Muscle of arm (tissue), 12 donors: ENCODE results near the gene CDC42SE2. TPM values are rescaled to one million over a fixed set of nuclear protein-coding genes. Genes with fewer than 3 reads are reported as not detected.
A peak's percentile ranks its signal among the peaks of the same experiment; 100 is the strongest.
"Not testable (repeated sequence)": the region's sequence is repeated elsewhere in the genome, so short reads cannot be mapped to it uniquely, and the experiment has no call there.

Experiments
- DNase-seq: peaks from one replicate; pipeline ENCODE4 v3.0.0-alpha.2; 2013
- polyA plus RNA-seq, 12 donors: library from polyadenylated mRNA; unstranded; fragments of 120-200 nt; gene quantifications; one replicate each; pipeline ENCODE4 v1.2.1, GENCODE V29; 2013; ENCODE audit not compliant: insufficient read length in 12 of 12

CDC42SE2 gene
- polyA plus RNA-seq, 12 donors: 23.2 to 30.6 (median 26.8) TPM; not detected in 1

DNA sequence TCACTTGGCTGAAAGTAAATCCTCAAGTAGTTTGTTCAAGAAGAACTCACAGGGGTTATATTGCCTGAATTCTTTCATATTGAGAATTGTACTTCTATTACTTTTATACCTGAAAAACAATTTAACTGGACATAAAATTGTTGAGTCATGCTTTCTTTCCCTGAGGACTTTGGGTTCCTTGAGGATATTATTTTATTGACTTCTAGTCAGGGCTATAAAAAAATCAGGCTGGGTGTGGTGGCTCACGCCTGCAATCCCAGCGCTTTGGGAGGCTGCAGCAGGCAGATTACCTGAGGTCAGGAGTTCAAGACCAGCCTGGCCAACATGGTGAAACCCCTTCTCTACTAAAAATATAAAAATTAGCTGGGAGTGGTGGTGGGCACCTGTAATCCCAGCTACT, 17.9 kb upstream of the CDC42SE2 start:
- DNase-seq: no peak

DNA sequence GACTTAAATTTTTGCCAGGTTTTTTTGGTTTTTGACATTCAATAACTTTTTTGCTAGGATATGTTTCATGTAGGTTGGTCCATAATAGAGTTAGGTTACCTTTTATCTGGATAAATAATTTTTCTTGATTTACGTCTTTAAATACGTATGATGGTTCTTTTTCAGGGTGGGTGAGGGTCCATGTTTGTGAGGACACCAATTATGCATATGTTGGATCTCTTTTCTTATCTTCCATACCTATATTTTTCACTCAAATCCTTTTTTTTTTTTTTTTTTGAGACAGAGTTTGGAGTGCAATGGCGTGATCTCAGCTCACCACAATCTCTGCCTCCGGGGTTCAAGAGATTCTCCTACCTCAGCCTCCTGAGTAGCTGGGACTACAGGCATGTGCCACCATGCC, 17.3 kb upstream of the CDC42SE2 start:
- DNase-seq: no peak

DNA sequence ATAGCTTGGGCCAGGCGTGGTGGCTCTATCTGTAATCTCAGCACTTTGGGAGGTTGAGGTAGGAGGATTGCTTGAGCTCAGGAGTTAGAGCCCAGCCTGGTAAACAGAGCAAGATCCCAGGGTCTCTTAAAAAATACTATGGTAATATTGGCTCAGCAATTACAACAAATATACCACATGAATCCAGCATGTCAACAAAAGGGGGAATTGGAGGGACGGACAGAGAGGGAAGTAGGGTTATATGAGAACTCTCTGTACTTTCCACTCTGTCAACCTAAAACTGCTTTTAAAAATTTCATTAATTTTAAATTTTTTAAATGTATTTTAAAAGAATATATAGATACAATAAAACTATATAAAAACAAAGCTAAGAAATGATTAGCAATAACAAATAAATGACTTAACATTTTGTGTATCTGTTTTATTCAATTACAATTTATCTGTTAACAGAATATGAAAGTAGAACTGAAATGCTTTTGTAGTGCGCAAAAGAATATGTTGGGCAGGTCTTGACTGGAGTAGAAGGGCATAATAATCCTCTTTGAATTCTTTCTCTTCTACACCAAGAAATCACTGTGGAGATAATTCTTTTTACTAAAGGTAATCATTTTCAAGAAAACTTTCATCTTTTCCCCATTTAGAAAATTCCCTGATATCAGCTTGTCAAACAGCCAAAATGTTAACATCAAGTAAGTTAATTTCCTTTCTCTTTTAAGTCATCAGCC, 12.9 kb upstream of the CDC42SE2 start:
- DNase-seq: no peak

DNA sequence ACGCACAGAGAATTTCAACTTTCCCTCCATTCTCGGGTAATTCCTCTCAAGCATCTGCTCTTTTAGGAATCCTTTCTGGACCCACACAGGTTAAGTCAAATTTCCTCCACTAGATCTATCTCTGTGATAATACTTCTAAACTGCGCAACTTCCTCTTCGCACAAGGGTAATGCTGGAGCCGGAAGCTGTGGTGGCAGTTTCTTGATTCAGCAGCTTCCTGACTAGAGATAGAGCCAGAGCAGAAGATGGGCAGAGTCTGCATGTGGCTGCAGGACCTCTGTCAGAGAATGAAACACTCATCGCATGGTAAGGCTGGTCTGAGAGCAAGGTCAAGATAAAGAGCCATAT, 11.1 kb upstream of the CDC42SE2 start:
- no peak for DNase-seq

DNA sequence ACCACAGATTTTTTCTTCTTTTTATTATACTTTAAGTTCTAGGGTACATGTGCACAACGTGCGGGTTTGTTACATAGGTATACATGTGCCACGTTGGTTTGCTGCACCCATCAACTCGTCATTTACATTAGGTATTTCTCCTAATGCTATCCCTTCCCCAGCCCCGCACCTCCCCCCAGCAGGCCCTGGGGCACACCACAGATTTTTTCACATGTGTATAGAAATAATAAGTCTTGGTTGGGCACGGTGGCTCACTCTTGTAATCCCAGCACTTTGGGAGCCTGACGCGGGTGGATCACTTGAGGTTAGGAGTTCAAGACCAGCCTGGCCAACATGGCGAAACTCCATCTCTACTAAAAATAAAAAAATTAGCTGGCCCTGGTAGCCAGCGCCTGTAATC, 9.8 kb upstream of the CDC42SE2 start:
- DNase-seq: not testable (repeated sequence)

DNA sequence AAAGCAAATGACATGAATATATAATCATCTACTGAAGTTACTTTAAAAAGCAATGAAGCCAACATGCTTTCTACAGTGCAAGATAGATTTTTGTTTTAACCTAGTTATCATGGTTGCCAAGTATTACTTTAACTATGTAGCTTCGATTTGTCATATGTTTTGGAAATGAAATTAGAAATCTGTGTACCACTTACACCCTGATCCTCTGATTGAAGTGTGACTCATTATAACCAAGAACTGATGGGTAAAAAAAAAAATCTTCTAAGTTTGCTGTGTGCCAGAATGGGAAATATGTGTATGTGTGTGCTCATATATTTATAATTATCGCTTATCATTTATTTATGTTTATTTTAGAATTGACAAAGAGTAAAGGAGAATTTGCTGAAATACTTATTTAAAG, 9.1 kb upstream of the CDC42SE2 start:
- no peak for DNase-seq

DNA sequence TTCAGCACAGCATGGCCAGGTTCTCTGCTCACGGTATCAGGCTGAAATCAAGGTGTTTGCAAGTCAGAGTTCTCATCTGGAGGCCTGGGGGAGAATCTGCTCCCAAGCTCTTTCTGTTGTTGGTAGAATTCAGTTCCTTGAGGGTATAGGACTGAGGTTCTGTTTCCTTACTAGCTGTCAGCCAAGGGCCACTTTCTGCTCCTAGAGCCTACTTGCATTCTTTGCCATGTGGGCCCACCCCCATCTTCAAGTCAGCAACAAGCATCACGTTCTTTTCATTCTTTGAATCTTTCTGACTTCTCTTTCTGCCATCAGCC, 7.4 kb upstream of the CDC42SE2 start:
- DNase-seq: no peak

DNA sequence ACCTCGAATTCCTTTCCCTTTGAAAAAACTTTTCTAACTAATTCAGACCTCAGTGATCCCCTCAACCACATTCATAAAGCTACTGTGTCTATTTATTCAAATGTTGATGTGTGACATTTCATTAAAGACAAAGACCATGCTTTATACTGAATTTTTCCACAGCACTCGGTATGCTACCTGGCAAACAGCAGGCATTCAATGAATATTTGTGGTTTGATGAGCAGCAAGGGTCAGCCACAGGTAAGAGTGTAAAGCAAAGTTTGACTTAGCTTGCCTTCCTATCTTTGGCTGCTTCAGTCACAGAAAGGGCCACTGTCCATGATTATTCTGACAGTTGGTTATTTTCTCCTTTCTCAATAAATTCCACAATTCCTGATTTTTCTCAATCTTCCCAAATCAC, 5.1 kb upstream of the CDC42SE2 start:
- DNase-seq: no peak

DNA sequence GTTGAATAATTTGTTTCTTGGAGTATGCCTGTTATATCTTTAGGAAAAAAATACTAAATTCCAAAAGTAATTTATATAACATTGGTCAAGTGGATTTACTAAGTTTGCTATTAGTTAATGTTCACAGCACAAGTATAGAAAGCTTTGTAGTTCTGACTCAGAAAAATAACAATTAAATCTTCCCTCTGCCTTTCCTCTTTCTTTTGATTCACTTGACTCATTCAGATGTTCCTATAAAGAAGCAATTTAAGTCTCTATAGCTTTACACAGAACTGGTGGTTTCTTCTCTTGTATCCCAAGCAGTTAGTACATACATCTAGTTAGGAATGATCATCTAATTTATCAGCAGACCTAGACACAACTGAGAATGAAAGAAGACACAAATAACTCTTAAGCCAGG, 4.5 kb upstream of the CDC42SE2 start:
- no peak for DNase-seq

DNA sequence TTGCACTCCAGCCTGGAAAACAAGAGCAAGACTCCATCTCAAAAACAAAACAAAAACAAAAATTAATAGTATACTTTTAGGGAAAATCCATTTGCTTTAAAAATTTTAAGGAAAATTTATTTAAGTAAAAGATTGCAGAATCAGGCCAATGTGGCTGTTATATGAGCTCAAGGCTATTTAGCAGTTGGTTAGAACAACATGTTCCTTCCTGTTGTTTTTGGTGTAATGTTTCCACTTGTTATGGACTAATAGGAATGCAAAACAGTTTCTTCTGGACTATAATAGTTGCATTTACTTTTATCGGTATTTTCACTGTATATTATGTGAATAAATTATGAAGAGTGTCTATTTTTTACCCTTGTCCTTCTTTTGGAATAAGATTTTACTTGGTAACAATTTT, 3.0 kb upstream of the CDC42SE2 start:
- no peak for DNase-seq

DNA sequence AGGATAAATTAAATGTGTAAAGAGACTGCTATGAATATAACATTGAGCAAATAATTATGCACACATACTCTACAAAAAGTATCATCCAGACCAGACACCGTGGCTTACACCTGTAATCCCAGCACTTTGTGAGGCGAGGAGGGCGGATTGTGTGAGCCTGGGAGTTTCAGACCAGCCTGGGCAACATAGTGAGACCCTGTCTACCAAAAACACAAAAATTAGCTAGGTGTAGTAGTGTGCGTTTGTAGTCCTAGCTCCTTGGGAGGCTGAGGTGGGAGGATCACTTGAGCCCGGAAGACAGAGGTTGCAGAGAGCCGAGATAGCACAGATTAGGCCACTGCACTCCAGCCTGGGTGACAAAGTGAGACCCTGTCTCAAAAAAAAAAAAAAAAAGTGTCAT, 2.4 kb upstream of the CDC42SE2 start:
- no peak for DNase-seq

DNA sequence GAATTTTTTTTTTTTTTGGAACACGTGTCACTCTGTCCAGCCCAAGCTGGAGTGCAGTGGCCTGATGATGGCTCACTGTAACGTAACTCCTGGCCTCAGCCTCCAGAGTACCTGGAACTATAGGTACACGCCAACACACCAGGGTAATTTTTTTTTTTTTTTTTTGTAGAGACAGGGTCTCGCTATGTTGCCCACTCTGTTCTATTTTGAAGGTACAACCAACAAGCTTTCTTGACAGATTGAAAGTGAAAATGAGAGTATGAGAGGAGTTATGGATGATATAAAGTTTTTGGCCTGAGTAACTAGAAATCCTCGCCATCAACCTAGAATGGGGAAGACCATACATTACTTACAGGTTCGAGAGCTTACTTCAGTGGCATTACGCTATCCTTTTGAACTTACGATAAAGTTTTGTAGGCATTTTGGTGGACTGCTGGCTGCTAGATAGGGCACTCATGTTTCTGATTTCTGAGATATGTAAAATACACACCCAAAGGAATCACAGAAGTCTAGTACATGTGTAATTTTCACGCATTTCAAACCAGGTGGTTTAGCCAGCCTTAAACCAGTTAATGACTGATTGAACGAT, 806 bp upstream of the CDC42SE2 start:
- peak; percentile 36 for DNase-seq

DNA sequence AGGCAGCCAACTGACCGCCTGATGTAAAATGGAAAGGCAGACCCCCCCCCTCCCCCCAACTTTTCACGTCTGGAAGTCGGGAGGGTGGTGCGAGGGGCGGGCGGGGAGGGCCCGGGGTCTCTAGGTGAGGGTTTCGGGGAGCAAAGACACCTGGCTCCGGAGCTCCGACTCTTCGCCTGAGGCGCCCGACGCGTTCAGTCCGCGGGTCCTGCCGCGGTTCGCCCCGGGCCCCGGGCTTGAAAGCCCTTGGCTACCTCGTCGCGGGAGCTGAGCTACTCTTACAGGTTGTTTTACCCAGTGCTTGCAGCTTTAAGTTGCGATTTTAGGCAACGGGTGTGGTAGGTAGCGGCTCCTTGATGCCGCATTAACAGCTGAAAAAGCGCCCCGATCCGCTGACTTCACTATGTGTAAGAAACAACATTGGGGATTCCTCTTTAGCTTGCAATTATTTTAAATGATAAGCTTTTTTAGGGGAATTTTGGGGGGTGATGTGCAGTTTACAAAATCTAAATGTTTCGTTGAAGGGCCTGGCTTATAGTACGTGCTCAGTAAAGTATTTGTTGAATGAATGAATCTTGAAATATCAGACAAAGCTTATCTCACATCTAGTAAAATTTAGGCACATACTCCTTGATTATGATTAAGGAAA, 722 bp downstream of the CDC42SE2 start:
- DNase-seq: no peak

DNA sequence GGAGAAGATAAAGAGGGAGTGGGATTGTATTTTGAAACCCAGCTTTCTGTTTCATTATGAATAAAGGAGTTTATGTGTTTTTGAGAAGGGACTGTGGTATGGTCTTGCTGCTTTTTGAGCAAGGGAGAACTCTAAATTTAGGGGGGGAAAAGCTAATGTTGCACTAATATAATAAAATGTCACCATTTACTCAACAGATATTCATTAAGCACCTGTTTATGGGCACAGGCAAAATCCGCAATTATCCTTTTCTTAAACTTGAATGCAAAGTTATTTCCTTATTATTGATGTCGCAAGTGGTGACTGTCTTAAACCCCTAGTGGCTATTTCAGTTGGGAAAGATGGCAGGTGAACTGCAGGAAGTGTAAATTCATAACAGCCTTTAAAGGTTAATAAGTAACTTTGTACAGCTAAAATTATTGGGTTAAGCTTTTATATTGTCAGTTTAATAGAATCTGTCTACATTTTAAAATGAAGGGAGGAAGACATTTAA, 1.5 kb downstream of the CDC42SE2 start:
- DNase-seq: peak; percentile 7

DNA sequence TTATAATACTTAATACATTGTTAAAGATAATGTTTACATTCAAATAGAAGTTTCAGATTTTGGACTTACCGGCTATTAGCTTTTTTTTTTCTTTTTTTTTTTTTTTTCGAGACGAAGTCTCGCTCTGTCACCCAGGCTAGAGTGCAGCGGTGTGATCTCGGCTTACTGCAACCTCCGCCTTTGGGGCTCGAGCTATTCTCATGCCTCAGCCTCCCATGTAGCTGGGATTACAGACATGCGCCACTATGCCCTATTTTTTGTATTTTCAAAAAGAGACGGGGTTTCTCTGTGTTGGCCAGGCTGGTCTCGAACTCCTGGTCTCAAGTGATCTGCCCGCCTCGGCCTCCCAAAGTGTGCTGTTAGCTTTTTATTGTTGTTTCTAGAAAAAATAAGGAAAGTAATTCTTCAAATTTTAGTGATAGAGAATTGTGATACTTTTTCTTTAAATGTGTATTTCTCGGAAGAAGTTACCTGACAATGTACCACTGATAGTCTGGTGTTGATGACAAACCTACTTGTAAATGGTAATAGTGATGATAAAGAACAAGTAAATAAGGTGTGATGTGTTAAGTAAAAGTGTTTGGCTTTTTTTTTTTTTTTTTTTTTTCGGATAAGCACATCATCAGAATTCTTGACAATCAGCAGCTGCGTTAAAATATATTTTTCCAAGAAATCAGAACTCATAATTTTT, 2.7 kb downstream of the CDC42SE2 start:
- no peak for DNase-seq

DNA sequence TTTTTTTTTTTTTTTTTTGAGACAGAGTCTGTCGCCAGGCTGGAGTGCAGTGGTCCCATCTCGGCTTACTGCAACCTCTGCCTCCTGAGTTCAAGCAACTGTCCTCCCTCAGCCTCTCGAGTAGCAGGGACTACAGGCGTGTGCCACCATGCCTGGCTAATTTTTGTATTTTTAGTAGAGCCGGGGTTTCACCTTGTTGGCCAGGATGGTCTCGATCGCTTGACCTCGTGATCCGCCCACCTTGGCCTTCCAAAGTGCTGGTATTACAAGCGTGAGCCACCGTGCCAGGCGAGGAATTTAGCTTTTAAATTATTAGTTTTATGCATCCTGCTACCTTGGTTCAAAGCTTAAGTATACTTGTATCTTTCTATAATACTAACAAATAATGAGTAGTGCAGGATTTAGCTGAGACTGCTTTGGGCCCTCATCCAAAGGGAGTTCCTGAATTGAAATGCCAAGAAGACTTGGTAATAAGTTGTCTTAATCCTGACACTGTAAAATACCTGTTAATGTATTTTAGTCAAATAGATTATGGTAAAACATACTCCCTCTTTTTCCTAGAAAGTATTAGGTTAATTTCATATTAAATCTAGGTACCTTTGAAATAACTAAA, 5.0 kb downstream of the CDC42SE2 start:
- peak; percentile 20 for DNase-seq

DNA sequence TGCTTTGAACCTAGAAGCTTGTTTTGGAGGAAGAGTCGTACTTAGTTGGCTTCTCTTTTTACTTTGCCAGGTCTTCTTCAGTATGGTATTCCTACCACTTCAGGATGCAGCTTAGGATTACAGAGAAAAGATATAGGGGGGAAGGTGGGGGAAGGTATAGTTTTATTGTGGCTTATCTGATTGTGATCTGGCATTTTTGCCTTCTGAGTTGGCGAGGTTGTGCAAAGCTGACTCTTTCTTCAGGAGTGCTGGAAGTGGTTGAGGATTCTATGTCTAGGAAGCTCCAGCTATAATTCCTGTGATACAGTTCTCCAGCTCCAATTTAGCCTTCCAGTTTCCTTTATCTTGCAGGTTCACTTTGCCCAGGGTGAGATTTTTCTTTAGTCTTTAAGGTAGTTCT, 7.0 kb downstream of the CDC42SE2 start:
- no peak for DNase-seq

DNA sequence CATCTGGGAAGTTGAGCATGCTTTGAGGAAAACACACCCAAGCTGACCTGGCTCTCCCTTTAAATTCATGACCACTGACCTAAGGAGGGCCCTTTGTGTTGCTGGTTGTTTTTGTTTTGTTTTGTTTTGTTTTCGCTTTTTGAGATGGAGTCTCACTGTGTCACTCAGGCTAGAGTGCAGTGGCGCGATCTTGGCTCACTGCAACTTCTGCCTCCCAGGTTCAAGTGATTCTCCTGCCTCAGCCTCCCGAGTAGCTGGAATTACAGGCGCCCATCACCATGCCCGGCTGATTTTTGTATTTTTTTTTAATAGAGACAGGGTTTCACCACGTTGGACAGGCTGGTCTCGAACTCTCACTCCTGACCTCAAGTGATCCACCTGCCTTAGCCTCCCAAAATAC, 8.0 kb downstream of the CDC42SE2 start:
- DNase-seq: not testable (repeated sequence)

DNA sequence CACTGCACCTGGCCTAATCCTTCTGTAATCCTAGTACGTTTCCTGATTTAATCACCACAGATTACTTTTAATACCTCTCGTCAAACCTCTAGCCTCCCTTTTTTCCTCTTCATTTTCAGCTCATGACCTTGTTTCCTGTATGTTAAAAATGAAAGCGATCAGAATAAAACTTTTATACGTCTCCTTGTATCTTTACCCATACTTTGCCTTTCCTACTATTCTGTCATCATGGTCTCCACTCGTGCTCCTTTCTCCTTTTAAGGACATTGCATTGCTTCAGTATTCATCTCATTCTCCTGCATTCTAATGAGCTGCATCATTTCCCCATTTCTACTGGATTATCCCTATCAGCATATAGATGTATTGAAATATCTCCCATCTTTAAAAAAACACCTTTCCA, 8.5 kb downstream of the CDC42SE2 start:
- no peak for DNase-seq

DNA sequence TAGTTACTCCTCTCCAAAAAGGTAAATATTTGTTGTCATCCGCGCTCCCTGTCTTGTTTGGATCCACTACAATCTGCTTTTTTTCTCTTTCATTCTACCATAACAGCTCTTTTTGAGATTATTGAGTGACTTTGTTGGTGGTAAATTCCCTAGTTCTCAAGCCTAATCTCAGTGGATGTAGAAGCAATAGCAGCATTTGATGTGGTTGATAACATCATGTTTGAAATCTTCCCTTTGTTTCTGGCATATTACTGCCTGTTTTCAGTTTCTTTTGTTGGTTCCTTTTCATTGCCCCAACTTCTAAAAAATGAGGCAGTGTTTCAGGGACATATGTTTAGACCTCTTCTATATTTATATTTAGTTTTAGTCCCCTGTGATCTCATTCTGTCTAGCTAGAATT, 8.9 kb downstream of the CDC42SE2 start:
- DNase-seq: no peak

DNA sequence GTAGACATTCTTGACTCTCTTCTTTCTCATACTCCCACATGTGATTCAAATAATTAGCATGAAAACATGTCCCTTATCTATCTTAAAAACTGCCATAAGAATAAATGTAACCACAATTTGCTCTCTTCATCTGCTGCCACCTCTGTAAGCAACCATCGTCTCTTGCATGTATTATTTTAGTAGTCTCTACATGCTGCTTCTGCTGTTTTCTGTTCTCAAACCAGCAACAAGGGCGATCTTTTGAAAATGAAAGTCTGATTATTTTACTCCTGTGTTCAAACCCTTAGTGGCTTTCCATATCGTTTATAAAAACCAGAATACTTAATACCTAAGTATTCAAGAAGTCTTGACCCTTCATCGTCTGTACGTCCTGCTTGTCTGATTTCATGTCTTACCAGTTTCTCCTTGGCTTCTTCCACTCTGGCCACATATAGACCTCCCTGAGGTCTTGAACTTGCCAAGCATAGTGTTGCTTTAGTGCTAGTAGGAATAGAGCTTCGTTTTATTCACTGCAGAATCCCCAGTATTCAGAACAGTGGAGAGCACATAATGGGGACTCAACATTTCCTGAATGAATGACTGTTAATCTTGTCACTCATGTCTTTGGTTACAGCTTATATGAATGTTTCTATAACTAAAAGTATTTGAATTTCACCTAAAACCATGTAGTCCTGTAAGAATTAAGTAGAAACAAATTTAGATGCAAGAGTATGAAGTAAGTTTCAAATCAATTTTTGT, 10.6 kb downstream of the CDC42SE2 start:
- no peak for DNase-seq

DNA sequence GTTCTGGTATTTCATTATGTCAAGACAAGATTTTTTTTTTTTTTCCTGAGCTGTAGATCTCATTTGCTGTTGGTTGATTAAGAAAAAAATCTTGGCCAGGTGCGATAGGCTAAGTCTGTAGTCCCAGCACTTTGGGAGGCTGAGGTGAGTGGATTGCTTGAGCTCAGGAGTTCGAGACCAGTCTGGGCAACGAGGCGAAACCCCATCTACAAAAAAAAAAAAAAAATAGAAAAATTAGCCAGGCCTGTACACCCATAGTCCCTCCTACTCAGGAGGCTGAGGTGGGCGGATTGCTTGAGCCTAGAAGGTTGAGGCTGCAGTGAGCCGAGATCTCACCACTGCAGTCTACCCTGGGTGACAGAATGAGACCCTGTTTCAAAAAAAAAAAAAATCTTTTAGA, 12.2 kb downstream of the CDC42SE2 start:
- DNase-seq: no peak
